Cerebellar nuclear complex (tissue), 1 donor: ENCODE results near the gene APOA4.
"Not testable (repeated sequence)": the region's sequence is repeated elsewhere in the genome, so short reads cannot be mapped to it uniquely, and the experiment has no call there.

Experiments used
- DNase-seq, 2 experiments: peaks; one replicate each; lab custom pipeline; 2025; lab: John Stamatoyannopoulos, UW

APOA4 gene

GRCh38 chr11:116829525-116830183 is 6.5 kb upstream of the APOA4 start, which contains the start of gene APOC3:
TSS of gene APOC3 (plus strand) at chr11:116829907. CDS start at chr11:116830583, 676 bp downstream.
- no peak for DNase-seq

- no peak for DNase-seq
These were observed 5.8 kb upstream of the APOA4 start for GRCh38 chr11:116828632-116829524.

DNA sequence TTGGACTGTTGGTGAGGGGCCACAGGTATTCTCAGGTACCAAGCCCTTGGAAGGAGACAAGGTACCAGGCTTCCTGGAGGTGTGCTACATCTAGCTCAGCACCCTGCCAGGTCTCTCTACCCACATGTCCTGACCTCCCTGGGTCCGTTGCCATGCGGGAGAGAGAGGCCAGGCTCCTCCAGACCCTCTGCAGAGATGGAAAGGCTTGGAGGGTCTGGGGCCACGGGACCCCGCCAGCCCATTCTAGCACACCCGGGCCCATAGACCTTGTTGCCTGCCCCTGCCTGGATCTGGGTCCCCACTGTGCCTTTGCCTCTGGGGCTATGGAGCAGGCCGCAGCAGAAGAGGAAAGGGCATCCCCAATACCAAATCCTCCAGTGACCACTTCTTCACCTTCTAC is 4.4 kb upstream of the APOA4 start:
- no peak for DNase-seq

DNA sequence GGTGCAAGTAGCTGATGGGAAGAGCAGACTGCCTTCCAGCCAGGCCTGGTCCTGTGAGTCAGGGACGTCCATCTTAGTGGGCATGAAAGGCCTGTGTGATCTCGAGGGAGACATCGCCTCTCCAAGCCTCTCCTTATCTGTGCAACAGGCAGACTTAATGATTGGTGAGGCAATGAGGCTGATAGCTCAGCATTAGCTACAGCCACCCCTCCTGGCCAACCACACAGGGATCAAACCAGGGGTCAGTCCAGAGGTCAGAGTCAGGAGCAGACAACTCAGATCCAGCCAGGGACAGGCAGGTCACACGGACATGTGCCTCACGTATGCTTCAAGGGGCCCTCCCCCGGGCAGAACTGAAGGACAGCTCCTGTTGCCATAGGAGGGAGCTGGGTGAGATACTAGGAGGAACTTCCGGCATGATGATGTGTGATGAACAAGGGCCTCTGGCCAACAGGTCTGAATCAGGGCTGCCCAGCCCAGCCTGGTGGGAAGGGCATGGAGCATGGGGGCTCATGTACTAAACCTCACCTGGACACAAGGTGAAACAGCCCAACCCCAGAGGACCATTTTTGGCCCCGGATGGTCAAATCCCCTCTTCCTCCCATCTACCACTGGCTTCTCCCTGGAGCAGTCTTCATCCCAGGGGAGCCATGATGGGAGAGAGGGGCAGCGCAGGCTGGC is 3.8 kb upstream of the APOA4 start:
- no peak for DNase-seq

- no peak for DNase-seq
These were observed 3.0 kb upstream of the APOA4 start for GRCh38 chr11:116825854-116826750.

DNA sequence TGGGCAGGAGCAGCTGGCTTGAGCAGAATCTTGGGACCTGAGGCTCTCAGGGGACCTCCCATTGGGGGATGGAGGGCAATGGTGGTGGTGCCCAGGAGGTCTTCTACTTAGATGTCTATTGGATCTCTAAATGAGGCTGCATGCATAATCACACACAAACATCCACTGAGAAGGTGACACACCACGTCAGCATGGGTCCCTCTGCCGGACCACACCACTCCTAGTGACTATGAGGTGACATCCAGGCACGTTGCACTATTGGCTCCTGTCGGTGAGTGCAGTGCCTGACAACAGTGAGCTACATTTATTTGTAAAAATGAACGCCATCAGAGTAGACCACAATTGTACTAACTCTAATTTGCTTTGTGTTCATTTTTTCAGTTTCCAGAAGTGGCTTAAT is 2.3 kb upstream of the APOA4 start:
- DNase-seq = no peak

DNA sequence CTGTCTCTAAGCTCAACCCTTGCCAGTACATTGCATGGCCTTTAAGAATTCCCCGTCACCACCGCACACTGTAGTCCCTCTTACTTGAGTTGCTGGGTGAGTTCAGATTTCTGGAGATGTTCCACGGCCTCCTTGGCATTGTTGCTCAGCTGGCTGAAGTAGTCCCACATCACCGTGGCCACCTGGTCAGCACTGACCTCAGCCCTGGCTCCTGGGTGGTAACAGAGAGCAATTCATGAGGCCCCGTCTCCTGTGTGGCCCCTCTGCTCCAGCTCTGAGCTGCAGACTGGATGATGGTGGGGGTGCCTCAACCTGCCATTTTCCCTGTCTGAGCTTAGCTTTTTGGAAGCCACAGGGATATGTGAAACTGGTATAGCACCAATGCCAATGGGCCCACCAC is 529 bp downstream of the APOA4 start:
- no peak for DNase-seq

DNA sequence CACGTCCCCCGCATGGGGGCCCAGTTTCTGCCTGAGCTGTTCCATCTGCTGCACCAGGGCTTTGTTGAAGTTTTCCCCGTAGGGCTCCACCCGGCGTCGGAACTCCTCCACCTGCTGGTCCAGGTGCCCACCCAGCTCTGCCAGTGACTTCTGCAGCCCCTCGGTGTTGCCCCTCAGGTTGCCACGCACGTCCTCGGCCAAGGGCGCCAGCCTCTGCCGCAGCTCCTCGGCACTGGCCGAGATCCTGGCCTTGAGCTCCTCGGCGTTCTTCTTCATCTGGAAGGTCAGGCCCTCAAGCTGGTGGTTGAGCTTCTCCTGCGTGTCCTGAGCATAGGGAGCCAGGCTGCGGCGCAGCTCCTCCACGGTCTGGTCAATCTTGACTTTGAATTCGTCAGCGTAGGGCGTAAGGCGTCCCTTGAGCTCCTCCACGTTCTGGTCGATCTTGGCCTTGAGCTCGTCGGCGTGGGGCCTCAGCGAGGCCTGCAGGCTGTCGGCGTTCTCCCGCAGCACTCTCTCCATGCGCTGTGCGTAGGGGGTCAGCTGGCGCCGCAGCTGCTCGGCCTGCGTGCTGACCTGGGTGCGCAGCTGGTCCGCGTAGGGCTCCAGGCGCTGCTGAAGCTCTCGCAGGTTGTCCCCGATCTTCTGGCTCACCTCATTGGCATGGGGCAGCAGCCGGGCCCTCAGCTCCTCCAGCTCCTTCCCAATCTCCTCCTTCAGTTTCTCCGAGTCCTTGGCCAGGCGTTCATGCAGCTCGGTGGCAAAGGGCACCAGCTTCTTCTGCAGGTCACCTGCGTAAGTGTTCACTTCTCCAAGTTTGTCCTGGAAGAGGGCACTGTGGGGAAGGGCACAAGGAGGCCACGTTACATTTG is 1.8 kb downstream of the APOA4 start:
- no peak for DNase-seq

DNA sequence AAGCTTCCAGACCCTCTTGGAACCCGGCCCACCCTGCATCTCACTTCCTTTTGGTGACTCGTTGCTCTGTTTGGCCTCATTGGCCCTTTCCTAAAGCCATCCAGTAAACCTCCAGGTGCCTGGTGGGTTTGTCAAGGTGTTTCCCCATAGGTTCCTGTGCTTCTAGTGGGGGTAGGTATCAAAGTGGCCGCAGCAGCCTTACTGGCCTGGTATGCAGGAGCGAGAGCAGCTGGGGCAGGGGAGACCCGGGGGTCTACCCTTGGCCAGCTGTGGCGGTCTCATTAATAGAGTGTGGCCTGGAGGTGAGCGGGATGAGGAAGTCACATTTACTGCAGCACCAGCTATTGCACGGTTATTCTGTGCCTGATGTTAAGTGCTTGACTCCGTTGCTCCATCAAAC is 4.1 kb downstream of the APOA4 start:
- DNase-seq = no peak

- DNase-seq = no peak
These were observed 8.6 kb downstream of the APOA4 start for GRCh38 chr11:116814502-116814901.

DNA sequence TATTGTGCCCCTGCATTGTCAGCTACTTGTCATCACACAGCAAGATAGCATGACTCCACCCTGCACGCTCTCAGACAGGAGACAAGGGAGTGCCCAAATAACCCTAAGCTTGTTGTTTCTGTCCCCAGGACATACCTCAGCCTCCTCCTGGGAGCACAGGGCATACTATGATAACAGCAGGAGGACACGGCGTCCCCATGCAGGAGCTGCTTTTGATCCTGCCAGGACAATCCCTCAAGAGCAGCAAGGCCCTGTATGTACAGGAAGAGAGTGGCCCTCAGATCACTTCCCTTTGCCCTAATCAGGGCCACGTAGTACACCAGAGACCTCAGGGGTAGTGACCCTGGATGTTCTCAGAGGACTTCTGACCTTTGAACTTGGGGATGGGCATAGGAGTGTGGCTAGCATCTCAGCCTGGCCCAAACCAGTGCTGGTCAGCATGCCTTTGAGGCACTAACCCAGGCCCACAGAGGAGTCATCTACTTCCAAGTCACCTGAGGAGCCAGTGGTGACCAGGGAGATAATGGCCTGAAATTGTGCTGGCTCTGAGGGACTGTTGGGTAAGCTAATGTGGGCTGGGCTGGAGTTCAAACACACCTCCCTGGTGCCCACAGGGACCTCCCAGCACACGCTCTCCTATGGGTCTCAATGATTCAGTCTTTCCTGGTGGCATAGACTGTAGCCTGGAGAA is 9.2 kb downstream of the APOA4 start:
- no peak for DNase-seq

GRCh38 chr11:116813170-116813569 is 9.9 kb downstream of the APOA4 start:
- DNase-seq = no peak

DNA sequence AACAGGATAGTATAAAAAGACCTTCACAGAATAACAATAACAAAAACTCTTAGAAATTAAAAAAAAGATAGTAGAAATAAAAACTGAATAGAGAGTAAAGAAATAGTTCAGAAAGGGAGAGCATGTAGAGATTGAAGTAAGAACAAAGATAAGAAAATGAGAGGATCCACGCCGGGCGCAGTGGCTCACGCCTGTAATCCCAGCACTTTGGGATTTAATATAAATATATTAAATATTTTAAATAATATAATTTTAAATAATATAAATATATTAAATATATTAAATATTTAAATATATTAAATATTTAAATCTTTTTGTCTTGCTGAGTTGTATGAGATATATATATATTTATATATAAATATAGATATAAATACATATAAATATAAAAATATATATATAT is 11.0 kb downstream of the APOA4 start:
- no peak for DNase-seq

GRCh38 chr11:116811194-116811593 is 11.9 kb downstream of the APOA4 start:
- DNase-seq = no peak

- no peak for DNase-seq
These were observed 14.6 kb downstream of the APOA4 start for GRCh38 chr11:116808262-116809175.

- DNase-seq = no peak
These were observed 15.4 kb downstream of the APOA4 start for GRCh38 chr11:116807601-116808261.

DNA sequence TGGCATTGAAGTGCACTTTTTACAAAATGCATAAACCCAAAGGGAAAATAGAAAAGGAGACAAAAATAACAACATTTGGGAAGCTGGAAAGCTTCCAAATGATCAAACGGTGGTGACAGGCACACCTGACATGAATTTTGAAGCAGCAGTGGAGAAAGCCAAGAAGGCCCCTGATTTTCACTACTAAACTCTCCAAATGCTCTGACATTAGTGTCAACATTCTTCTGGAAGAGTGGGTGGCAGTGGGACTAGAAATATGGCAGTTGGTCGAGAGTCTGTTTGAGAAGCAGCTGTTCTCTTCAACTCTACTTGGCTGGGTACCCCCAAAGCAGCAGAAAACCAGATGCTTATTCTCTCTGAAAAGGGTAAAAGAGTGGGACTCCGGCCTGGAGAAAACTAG is 19.1 kb downstream of the APOA4 start:
- DNase-seq = no peak

GRCh38 chr11:116801662-116802061 is 21.4 kb downstream of the APOA4 start:
- DNase-seq = not testable (repeated sequence)
